ENCODE data around the gene SLC27A1. TPM values are rescaled to one million over a fixed set of nuclear protein-coding genes. Genes with fewer than 3 reads are reported as not detected.
A peak's percentile ranks its signal among the peaks of the same experiment; 100 is the strongest.
"Not testable (repeated sequence)": the region's sequence is repeated elsewhere in the genome, so short reads cannot be mapped to it uniquely, and the experiment has no call there.

The SLC27A1 gene
- total RNA-seq, 2 donors from 2014 or later: 29.1 to 36.4 TPM

- no peaks in the 10 kb centered on the region for H3K36me3 ChIP-seq
- no peaks in the 10 kb centered on the region for H3K9me3 ChIP-seq
- no peak for DNase-seq (ENCODE audit: low spot score)
- peaks cover 5 to 17% of the 10 kb centered on the region in 2 donors for H3K4me1 ChIP-seq (ENCODE audit: control insufficient read depth in 1 of 2, low read depth in 2 of 2)
- H3K27ac ChIP-seq: no peak overlapping the region
- H3K4me3 ChIP-seq: no peak overlapping the region
- no peak for TF ChIP-seq CTCF (IDR thresholded peaks at IDR 0.05)
- ATAC-seq (ENCODE audit: insufficient number of reproducible peaks, low FRiP score, low read depth): no peak
- H3K27me3 ChIP-seq (replicated peaks; ENCODE audit: insufficient read depth): no peaks in the 10 kb centered on the region
These were observed 36.4 kb downstream of the SLC27A1 start for GRCh38 chr19:17506745-17507144.

GRCh38 chr19:17508558-17508933, 38.2 kb downstream of the SLC27A1 start:
- not testable (repeated sequence) for H3K27ac ChIP-seq; DNase-seq (ENCODE audit: low spot score); H3K36me3 ChIP-seq; H3K27me3 ChIP-seq (replicated peaks; ENCODE audit: insufficient read depth); H3K9me3 ChIP-seq; H3K4me3 ChIP-seq; ATAC-seq (ENCODE audit: insufficient number of reproducible peaks, low FRiP score, low read depth)
- H3K4me1 ChIP-seq (ENCODE audit: control insufficient read depth in 1 of 2, low read depth in 2 of 2): peaks cover 5 to 27% of the 10 kb centered on the region in 2 donors

- no peak for DNase-seq (ENCODE audit: low spot score)
- ATAC-seq (ENCODE audit: insufficient number of reproducible peaks, low FRiP score, low read depth): no peak
- Histone ChIP-seq H3K27me3 (replicated peaks; ENCODE audit: insufficient read depth) (no peaks in the 10 kb centered on the region), H3K9me3 (no peaks in the 10 kb centered on the region), H3K4me3 (peak overlapping the region; percentile 88), H3K27ac (peak overlapping the region; percentile 92 to 94), H3K36me3 (no peaks in the 10 kb centered on the region), H3K4me1 (ENCODE audit: control insufficient read depth in 1 of 2, low read depth in 2 of 2) (peaks cover 5 to 27% of the 10 kb centered on the region in 2 donors)
- TF ChIP-seq CTCF (IDR thresholded peaks at IDR 0.05): no peak
These were observed 40.1 kb downstream of the SLC27A1 start for GRCh38 chr19:17510220-17510993.

- ATAC-seq (ENCODE audit: insufficient number of reproducible peaks, low FRiP score, low read depth) (peak; percentile 46), DNase-seq (ENCODE audit: low spot score) (peak; percentile 40)
- H3K4me1 ChIP-seq (ENCODE audit: control insufficient read depth in 1 of 2, low read depth in 2 of 2): peaks cover 5 to 27% of the 10 kb centered on the region in 2 donors
- peak overlapping the region; percentile 92 to 94 for H3K27ac ChIP-seq
- peaks cover 6% of the 10 kb centered on the region for H3K36me3 ChIP-seq
- H3K27me3 ChIP-seq (replicated peaks; ENCODE audit: insufficient read depth): no peaks in the 10 kb centered on the region
- no peak for TF ChIP-seq CTCF (IDR thresholded peaks at IDR 0.05)
- peak overlapping the region; percentile 88 for H3K4me3 ChIP-seq
- no peaks in the 10 kb centered on the region for H3K9me3 ChIP-seq
These were observed 41.6 kb downstream of the SLC27A1 start for GRCh38 chr19:17511724-17512573.

GRCh38 chr19:17512574-17512939, 42.2 kb downstream of the SLC27A1 start:
- Histone ChIP-seq H3K27me3 (replicated peaks; ENCODE audit: insufficient read depth) (no peaks in the 10 kb centered on the region), H3K4me1 (ENCODE audit: control insufficient read depth in 1 of 2, low read depth in 2 of 2) (peaks cover 5 to 27% of the 10 kb centered on the region in 2 donors), H3K9me3 (peaks cover 2% of the 10 kb centered on the region), H3K27ac (peak overlapping the region; percentile 92 to 94), H3K4me3 (peak overlapping the region; percentile 88), H3K36me3 (peaks cover 12% of the 10 kb centered on the region)
- DNase-seq (ENCODE audit: low spot score) (no peak), ATAC-seq (ENCODE audit: insufficient number of reproducible peaks, low FRiP score, low read depth) (no peak)
- TF ChIP-seq CTCF (IDR thresholded peaks at IDR 0.05): no peak
